K562 (cell line): Measurements from ENCODE around the gene DNMT1. TPM values are rescaled to one million over a fixed set of nuclear protein-coding genes. Genes with fewer than 3 reads are reported as not detected.

Experiments used
- ATAC-seq: fragments of 200-7000 bp; cut with Tn5 transposase; 3 replicates; pipeline ENCODE4 v1.9.1; 2020; ENCODE audit warnings: moderate library complexity
- BruUV-seq: library from RNA; stranded (reverse); fragments of 400-500 nt; replicated peaks from 2 replicates; lab custom pipeline; 2021; lab: Mats Ljungman, UMichigan
- CTCF ChIA-PET: fragments of 300-600 bp; formaldehyde crosslinking; extraction: SDS; loops from one replicate; lab custom pipeline; 2021; ENCODE audit warnings: low intra/inter-chr PET ratio; lab: Yijun Ruan, JAX
- POLR2A ChIA-PET: fragments of 300-600, 350-650 bp; sonication (Branson Sonifier 250); formaldehyde crosslinking; extraction: SDS; loops from one replicate; lab custom pipeline; 2021; ENCODE audit warnings: antibody characterized with exemption, inconsistent platforms; lab: Yijun Ruan, JAX
- DNase-seq, 4 experiments: peaks; one replicate each; pipeline versions ENCODE4 v3.0.0 to v3.0.0-alpha.2; 2011 to 2018; ENCODE audit warnings: low spot score in 3 of 4, mixed read lengths in 3 of 4; ENCODE audit errors: extremely low read depth in 1 of 4
- FAIRE-seq: peaks from 2 replicates; lab custom pipeline; 2011; peaks lifted over from hg19 to GRCh38; lab: Jason Lieb, UNC
- H2AFZ ChIP-seq: 2 replicates; pipeline ENCODE4 v1.6.0; 2011; ENCODE audit warnings: low read depth, low read length, control low read depth, inconsistent platforms
- H3K27ac ChIP-seq: fragments of 200-600 bp; 3 replicates; pipeline ENCODE4 v1.8.0; 2011; ENCODE audit warnings: low read depth, mild to moderate bottlenecking, control low read depth, inconsistent platforms, low read length, moderate library complexity, mixed read lengths; ENCODE audit errors: extremely low read depth
- H3K27me3 ChIP-seq, 2 experiments: fragments of 300-600 bp in 1 of 2; 2 replicates in 1 of 2; 3 replicates in 1 of 2; pipeline versions ENCODE4 v1.6.0 to v1.8.0; 2011; ENCODE audit warnings: inconsistent platforms in 2 of 2, low read length in 2 of 2, mild to moderate bottlenecking in 1 of 2, mixed read lengths in 1 of 2, moderate library complexity in 1 of 2; ENCODE audit not compliant: control insufficient read depth in 2 of 2, insufficient read depth in 2 of 2
- H3K36me3 ChIP-seq: fragments of 300-600 bp; 3 replicates; pipeline ENCODE4 v1.8.0; 2011; ENCODE audit warnings: mild to moderate bottlenecking, low read length, inconsistent platforms; ENCODE audit not compliant: control insufficient read depth, insufficient read depth
- H3K4me1 ChIP-seq, 2 experiments: fragments of 200-600 bp in 1 of 2; replicated peaks in 1 of 2; 2 replicates in 1 of 2; 3 replicates in 1 of 2; pipeline versions ENCODE4 v1.5.1 to v1.8.0; 2011; ENCODE audit warnings: inconsistent platforms in 2 of 2, low read length in 2 of 2, mild to moderate bottlenecking in 1 of 2, mixed read lengths in 1 of 2, moderate library complexity in 1 of 2; ENCODE audit not compliant: control insufficient read depth in 2 of 2, insufficient read depth in 2 of 2
- H3K4me2 ChIP-seq: 2 replicates; pipeline ENCODE4 v1.6.1; 2011; ENCODE audit warnings: low read length, control low read depth, inconsistent platforms, mixed read lengths; ENCODE audit not compliant: insufficient read depth
- H3K4me3 ChIP-seq: fragments of 200-600 bp; sonication (generic), shearing (Covaris generic); 2 replicates; pipeline ENCODE4 v1.5.1; 2016; ENCODE audit warnings: control low read depth, inconsistent platforms
- H3K79me2 ChIP-seq: fragments of 200-600 bp; 3 replicates; pipeline ENCODE4 v1.8.0; 2011; ENCODE audit warnings: low read length, inconsistent platforms; ENCODE audit not compliant: control insufficient read depth, insufficient read depth
- H3K9ac ChIP-seq, 2 experiments: 2 replicates each; pipeline versions ENCODE4 v1.6.0 to v1.6.1; 2011; ENCODE audit warnings: low read depth in 2 of 2, low read length in 2 of 2, control low read depth in 1 of 2, inconsistent platforms in 1 of 2, mild to moderate bottlenecking in 1 of 2, mixed read lengths in 1 of 2; ENCODE audit not compliant: insufficient read depth in 1 of 2
- H3K9me1 ChIP-seq: one replicate; pipeline ENCODE4 v1.6.0; 2011; ENCODE audit warnings: inconsistent platforms, mild to moderate bottlenecking, low read length, moderate library complexity; ENCODE audit not compliant: control insufficient read depth, insufficient read depth
- H3K9me3 ChIP-seq: replicated peaks from 2 replicates; pipeline ENCODE4 v1.5.1; 2011; ENCODE audit warnings: low read depth, low read length, inconsistent platforms; ENCODE audit not compliant: control insufficient read depth, insufficient read depth
- H4K20me1 ChIP-seq: replicated peaks from 2 replicates; pipeline ENCODE4 v1.6.1; 2011; ENCODE audit warnings: low read length, inconsistent platforms, mixed read lengths; ENCODE audit not compliant: control insufficient read depth, insufficient read depth
- CCNT2 ChIP-seq: IDR thresholded peaks from 2 replicates; pipeline ENCODE4 v1.6.1; 2011; ENCODE audit warnings: borderline replicate concordance, low read depth, mild to moderate bottlenecking, moderate library complexity, mixed read lengths, low read length; ENCODE audit not compliant: insufficient read length; ENCODE audit errors: extremely low read depth
- NFIC ChIP-seq: fragments of 450-650 bp; IDR thresholded peaks from 2 replicates; pipeline ENCODE4 v1.6.1; 2017; ENCODE audit warnings: mild to moderate bottlenecking, inconsistent platforms
- POLR2B ChIP-seq: fragments of 450-650 bp; IDR thresholded peaks from 2 replicates; pipeline ENCODE4 v1.6.1; 2018; ENCODE audit warnings: low read depth; ENCODE audit not compliant: partially characterized antibody
- SREBF1 ChIP-seq: fragments of 150-350 bp; IDR thresholded peaks from 2 replicates; pipeline ENCODE4 v1.6.1; 2014; ENCODE audit warnings: antibody characterized with exemption, low read depth, low read length, borderline replicate concordance
- YBX1 ChIP-seq: fragments of 450-650 bp; IDR thresholded peaks from 2 replicates; pipeline ENCODE4 v1.7.1; 2016; ENCODE audit warnings: mild to moderate bottlenecking
- ZNF134 ChIP-seq: fragments of 250-450 bp; sonication (Bioruptor Pico); conservative IDR thresholded peaks from 2 replicates; pipeline ENCODE4 v1.4.0; 2020
- ZNF239 ChIP-seq: fragments of 250-450 bp; sonication (Bioruptor Pico); IDR thresholded peaks from 2 replicates; pipeline ENCODE4 v1.4.0; 2020; ENCODE audit warnings: mild to moderate bottlenecking
- WGBS: fragments of 100-300 bp; shearing (Covaris generic); methylation state at CpG from one replicate; pipeline ENCODE4 v1.1.6; 2016; ENCODE audit warnings: low coverage, mixed read lengths; ENCODE audit not compliant: insufficient coverage; ENCODE audit errors: missing lambda C conversion rate; 5-methylcytosine and 5-hydroxymethylcytosine counted together
- in situ Hi-C: fragments of 300-500 bp; cut with MboI; formaldehyde crosslinking; loops from 4 replicates; pipeline ENCODE4 v1.15.0; 2018; ENCODE audit warnings: inconsistent platforms, mixed read lengths
- intact Hi-C: fragments of 100-400 bp; cut with micrococcal nuclease; formaldehyde crosslinking; loops from 2 replicates; pipeline ENCODE4 v1.14.2; 2022
- polyA plus RNA-seq, 8 experiments: library from polyadenylated mRNA; depleted of rRNA in 4 of 8; stranded (reverse) in 5 of 8; unstranded in 3 of 8; fragments of >200 nt; fragmentation: Nextera tagmentation in 2 of 8; fragmentation: Illumina TruSeq in 1 of 8; extraction: Ambion mirVana in 2 of 8; extraction: Trizol in 1 of 8; gene quantifications; 2 replicates each; pipeline versions ENCODE4 v1.2.1 to v1.2.3, GENCODE V29; 2011 to 2014; ENCODE audit warnings: inconsistent platforms in 1 of 8, missing spikeins in 1 of 8
- total RNA-seq, 7 experiments: library from RNA; depleted of rRNA in 6 of 7; stranded (reverse); fragments of >200 nt in 6 of 7; fragmentation: Illumina TruSeq in 2 of 7; extraction: Trizol in 2 of 7; gene quantifications; 2 replicates each; pipeline versions ENCODE4 v1.2.1 to v1.2.3, GENCODE V29; 2011 to 2021; ENCODE audit warnings: low replicate concordance in 1 of 7
- TF ChIP-seq, protein P1 (sequence below): fragments of 450-650 bp; IDR thresholded peaks from one replicate; pipeline ENCODE4 v1.6.1; 2018; ENCODE audit warnings: mild to moderate bottlenecking, moderate library complexity; ENCODE audit not compliant: partially characterized antibody
- TF ChIP-seq, protein P2 (sequence below), 2 experiments: fragments of 450-650 bp in 1 of 2; sonication (generic) in 1 of 2; formaldehyde crosslinking; conservative IDR thresholded peaks; 2 replicates each; pipeline versions ENCODE4 v1.4.0 to v1.8.1; 2020 to 2022; ENCODE audit warnings: mild to moderate bottlenecking in 1 of 2, missing genetic modification reagents in 1 of 2
- TF ChIP-seq, protein P3 (sequence below): sonication (generic); formaldehyde crosslinking; IDR thresholded peaks from 2 replicates; pipeline ENCODE4 v1.8.1; 2023; ENCODE audit warnings: missing genetic modification reagents, mild to moderate bottlenecking, borderline replicate concordance
- TF ChIP-seq, protein P4 (sequence below): fragments of 250-450 bp; sonication (Bioruptor Pico); IDR thresholded peaks from 2 replicates; pipeline ENCODE4 v1.5.0; 2020; ENCODE audit warnings: mild to moderate bottlenecking
- TF ChIP-seq, protein P5 (sequence below): fragments of 450-650 bp; formaldehyde crosslinking; conservative IDR thresholded peaks from 2 replicates; pipeline ENCODE4 v1.4.0; 2022; ENCODE audit warnings: mild to moderate bottlenecking, missing genetic modification characterization

The DNMT1 gene
- total and polyA plus RNA-seq, 9 of the 15 experiments (the other 6 are each of a cell fraction or from before 2014, with no cell fraction given), result 80.1 to 271 (median 121) TPM

DNA sequence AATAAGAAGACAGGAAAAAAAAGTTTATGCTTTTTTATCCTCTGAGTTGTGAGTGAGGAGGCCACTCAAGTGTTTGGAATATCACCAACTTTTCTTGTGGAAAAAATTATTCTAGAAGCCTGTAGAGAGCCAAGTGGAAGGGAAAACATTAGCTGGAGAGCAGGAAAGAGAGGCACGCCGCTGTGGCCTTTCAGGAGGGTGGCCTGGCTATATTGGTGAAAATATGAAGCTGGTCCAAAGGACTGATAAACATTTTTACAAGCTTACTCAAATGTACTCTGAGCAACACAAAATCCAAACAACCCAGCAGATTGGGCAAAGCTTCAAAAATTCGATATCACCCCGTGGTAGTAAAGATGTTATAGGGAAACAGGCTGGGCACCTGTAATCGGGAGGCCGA is 72.7 kb downstream of the DNMT1 start:
- TF ChIP-seq, protein P1, sequence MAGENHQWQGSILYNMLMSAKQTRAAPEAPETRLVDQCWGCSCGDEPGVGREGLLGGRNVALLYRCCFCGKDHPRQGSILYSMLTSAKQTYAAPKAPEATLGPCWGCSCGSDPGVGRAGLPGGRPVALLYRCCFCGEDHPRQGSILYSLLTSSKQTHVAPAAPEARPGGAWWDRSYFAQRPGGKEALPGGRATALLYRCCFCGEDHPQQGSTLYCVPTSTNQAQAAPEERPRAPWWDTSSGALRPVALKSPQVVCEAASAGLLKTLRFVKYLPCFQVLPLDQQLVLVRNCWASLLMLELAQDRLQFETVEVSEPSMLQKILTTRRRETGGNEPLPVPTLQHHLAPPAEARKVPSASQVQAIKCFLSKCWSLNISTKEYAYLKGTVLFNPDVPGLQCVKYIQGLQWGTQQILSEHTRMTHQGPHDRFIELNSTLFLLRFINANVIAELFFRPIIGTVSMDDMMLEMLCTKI, result no peak
- TF ChIP-seq ZNF134 (CRISPR knock-in tag) (no peak), SREBF1 (no peak), NFIC (no peak), POLR2B (no peak), ZNF239 (no peak), CCNT2 (no peak), YBX1 (no peak)
- TF ChIP-seq, protein P2, sequence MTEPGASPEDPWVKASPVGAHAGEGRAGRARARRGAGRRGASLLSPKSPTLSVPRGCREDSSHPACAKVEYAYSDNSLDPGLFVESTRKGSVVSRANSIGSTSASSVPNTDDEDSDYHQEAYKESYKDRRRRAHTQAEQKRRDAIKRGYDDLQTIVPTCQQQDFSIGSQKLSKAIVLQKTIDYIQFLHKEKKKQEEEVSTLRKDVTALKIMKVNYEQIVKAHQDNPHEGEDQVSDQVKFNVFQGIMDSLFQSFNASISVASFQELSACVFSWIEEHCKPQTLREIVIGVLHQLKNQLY (CRISPR knock-in tag; conservative IDR thresholded peaks at IDR 0.05), result no peak
- TF ChIP-seq, protein P3, sequence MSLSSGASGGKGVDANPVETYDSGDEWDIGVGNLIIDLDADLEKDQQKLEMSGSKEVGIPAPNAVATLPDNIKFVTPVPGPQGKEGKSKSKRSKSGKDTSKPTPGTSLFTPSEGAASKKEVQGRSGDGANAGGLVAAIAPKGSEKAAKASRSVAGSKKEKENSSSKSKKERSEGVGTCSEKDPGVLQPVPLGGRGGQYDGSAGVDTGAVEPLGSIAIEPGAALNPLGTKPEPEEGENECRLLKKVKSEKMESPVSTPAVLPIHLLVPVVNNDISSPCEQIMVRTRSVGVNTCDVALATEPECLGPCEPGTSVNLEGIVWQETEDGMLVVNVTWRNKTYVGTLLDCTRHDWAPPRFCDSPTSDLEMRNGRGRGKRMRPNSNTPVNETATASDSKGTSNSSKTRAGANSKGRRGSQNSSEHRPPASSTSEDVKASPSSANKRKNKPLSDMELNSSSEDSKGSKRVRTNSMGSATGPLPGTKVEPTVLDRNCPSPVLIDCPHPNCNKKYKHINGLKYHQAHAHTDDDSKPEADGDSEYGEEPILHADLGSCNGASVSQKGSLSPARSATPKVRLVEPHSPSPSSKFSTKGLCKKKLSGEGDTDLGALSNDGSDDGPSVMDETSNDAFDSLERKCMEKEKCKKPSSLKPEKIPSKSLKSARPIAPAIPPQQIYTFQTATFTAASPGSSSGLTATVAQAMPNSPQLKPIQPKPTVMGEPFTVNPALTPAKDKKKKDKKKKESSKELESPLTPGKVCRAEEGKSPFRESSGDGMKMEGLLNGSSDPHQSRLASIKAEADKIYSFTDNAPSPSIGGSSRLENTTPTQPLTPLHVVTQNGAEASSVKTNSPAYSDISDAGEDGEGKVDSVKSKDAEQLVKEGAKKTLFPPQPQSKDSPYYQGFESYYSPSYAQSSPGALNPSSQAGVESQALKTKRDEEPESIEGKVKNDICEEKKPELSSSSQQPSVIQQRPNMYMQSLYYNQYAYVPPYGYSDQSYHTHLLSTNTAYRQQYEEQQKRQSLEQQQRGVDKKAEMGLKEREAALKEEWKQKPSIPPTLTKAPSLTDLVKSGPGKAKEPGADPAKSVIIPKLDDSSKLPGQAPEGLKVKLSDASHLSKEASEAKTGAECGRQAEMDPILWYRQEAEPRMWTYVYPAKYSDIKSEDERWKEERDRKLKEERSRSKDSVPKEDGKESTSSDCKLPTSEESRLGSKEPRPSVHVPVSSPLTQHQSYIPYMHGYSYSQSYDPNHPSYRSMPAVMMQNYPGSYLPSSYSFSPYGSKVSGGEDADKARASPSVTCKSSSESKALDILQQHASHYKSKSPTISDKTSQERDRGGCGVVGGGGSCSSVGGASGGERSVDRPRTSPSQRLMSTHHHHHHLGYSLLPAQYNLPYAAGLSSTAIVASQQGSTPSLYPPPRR, result no peak
- TF ChIP-seq, protein P4, sequence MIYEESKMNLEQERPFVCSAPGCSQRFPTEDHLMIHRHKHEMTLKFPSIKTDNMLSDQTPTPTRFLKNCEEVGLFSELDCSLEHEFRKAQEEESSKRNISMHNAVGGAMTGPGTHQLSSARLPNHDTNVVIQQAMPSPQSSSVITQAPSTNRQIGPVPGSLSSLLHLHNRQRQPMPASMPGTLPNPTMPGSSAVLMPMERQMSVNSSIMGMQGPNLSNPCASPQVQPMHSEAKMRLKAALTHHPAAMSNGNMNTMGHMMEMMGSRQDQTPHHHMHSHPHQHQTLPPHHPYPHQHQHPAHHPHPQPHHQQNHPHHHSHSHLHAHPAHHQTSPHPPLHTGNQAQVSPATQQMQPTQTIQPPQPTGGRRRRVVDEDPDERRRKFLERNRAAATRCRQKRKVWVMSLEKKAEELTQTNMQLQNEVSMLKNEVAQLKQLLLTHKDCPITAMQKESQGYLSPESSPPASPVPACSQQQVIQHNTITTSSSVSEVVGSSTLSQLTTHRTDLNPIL, result no peak
- TF ChIP-seq, protein P5, sequence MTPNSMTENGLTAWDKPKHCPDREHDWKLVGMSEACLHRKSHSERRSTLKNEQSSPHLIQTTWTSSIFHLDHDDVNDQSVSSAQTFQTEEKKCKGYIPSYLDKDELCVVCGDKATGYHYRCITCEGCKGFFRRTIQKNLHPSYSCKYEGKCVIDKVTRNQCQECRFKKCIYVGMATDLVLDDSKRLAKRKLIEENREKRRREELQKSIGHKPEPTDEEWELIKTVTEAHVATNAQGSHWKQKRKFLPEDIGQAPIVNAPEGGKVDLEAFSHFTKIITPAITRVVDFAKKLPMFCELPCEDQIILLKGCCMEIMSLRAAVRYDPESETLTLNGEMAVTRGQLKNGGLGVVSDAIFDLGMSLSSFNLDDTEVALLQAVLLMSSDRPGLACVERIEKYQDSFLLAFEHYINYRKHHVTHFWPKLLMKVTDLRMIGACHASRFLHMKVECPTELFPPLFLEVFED (CRISPR knock-in tag), result no peak
- TF ChIP-seq, all 486 proteins: peak for 0
- Histone ChIP-seq H2AFZ (no peak overlapping the region), H3K27ac (no peak overlapping the region), H3K4me3 (no peak overlapping the region), H3K4me1 (peaks cover 3 to 27% of the 10 kb centered on the region in 2 experiments; a peak in 3 of 5 replicates), H4K20me1 (0 out of 2 replicates have a peak, but pooled peaks cover 5% of the 10 kb centered on the region), H3K36me3 (peaks cover 17% of the 10 kb centered on the region; the same call in 2 of the 3 replicates), H3K79me2 (peaks cover 15% of the 10 kb centered on the region), H3K4me2 (no peak overlapping the region), H3K9ac (no peak overlapping the region), H3K9me3 (no peaks in the 10 kb centered on the region), H3K27me3 (no peaks in the 10 kb centered on the region), H3K9me1 (no peaks in the 10 kb centered on the region)
- no peak for ATAC-seq
- BruUV-seq, result no TSS peak
- intact Hi-C loops, result no loop called here
- no peak for FAIRE-seq
- POLR2A ChIA-PET, result interaction anchor here (0.7 to 1.4 kb wide), 4 partner anchors 11 to 18 kb away, joined by 3 to 6 read pairs (median 4); partner anchors contain the start of gene PPAN
- CTCF ChIA-PET, result no interaction called here
- in situ Hi-C loops, result no loop called here
- WGBS, result 40% methylated on average over 6 of the region's 6 CpGs
- DNase-seq, result no peak
